D721Med (cell line): ENCODE data around the gene IL4I1.
"Not testable (repeated sequence)": the region's sequence is repeated elsewhere in the genome, so short reads cannot be mapped to it uniquely, and the experiment has no call there.

Experiments used
- DNase-seq: peaks from one replicate; pipeline ENCODE4 v3.0.0; 2011; ENCODE audit warnings: low spot score; ENCODE audit not compliant: insufficient read length
- FAIRE-seq: peaks from 2 replicates; lab custom pipeline; 2011; peaks lifted over from hg19 to GRCh38; lab: Jason Lieb, UNC
- CTCF ChIP-seq: IDR thresholded peaks from 2 replicates; pipeline ENCODE4 v1.5.1; 2012; ENCODE audit warnings: mild to moderate bottlenecking, control low read depth; ENCODE audit not compliant: insufficient read depth; ENCODE audit errors: missing control alignments

The IL4I1 gene

GRCh38 chr19:49929611-49930482 lies 33.2 kb upstream of the IL4I1 start:
- FAIRE-seq (no peak), DNase-seq (peak; percentile 92)
- no peak for TF ChIP-seq CTCF

- FAIRE-seq (no peak), DNase-seq (peak; percentile 96)
These were observed 32.5 kb upstream of the IL4I1 start, which contains the start of the genes ATF5 and NUP62 for GRCh38 chr19:49929121-49929610. TSS of gene ATF5 (plus strand) at chr19:49929205. CDS start at chr19:49930851, 1,646 bp downstream. TSS of gene NUP62 (minus strand) at chr19:49929504. CDS start at chr19:49909807, 19,697 bp downstream.

GRCh38 chr19:49927526-49928264 lies 31.0 kb upstream of the IL4I1 start:
- DNase-seq = no peak

More at GRCh38 chr19:49929121-49929610, 32.5 kb upstream of the IL4I1 start, which contains the start of the genes ATF5 and NUP62:
- TF ChIP-seq CTCF = no peak

GRCh38 chr19:49926515-49926914 lies 29.8 kb upstream of the IL4I1 start:
- DNase-seq = no peak
- FAIRE-seq = no peak
- no peak for TF ChIP-seq CTCF

More at GRCh38 chr19:49927526-49928264, 31.0 kb upstream of the IL4I1 start:
- TF ChIP-seq CTCF = no peak
- FAIRE-seq = no peak

- no peak for TF ChIP-seq CTCF
- FAIRE-seq (no peak), DNase-seq (no peak)
These were observed 28.8 kb upstream of the IL4I1 start for GRCh38 chr19:49925486-49925885.

- DNase-seq, FAIRE-seq: not testable (repeated sequence)
These were observed 28.2 kb upstream of the IL4I1 start for GRCh38 chr19:49924881-49925210.
